CD4-positive, alpha-beta T cell treated with Interleukin-21 for 1 hour (primary cell): Measurements from ENCODE around the gene LST1.

Source experiments
- DNase-seq: peaks from one replicate; pipeline ENCODE4 v3.0.0-alpha.2; 2020

LST1 gene

DNA sequence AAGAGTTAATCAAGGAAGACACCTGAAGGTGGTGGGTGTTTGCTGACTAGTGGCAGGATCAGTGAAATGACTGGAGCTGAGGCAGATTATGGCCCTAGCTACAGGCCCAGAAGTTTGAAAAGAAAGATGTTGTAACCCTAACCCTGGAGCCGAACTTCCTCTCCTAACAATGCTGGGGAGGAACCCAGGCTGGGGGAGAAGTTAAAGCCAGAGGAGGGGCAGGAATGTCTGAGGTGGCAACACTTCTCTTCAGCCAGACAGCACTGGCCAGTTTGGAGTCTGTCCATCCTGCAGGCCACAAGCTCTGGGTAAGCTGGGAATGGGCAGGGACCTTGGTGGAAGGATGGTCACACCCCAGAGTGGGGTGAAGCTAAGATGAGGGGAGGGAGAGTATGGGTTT, at the start of gene LST1:
Gene LST1 (plus strand): TSS at position 270 of the 400 bp plus-strand sequence. CDS start 1,023 bp downstream, outside the sequence.
- no peak for DNase-seq

DNA sequence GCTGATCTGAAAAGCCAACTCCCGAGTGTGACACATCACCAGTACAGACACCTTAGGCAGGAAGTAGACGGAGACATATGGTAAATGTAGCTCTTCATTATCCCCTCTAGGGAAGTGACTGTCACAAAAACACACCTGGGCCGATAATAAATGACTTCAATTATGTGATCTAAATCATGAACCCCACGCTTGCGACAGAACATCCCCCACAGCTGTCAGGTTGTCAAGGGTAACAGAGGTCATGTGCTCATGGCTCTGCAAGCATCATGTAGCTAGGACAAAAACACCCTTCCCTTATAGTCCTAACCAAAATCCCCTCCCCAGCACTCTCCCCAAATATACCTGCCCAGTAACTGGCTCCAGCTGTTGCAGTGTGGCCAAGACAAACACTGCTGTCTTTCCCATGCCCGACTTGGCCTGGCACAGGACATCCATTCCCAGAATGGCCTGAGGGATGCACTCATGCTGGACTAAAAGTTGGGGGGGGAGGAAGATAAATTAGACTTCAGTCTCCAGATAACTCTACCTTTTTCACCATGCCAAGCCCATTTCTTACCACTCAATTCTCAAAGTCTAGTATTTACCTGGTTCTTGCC, 47.2 kb upstream of the LST1 start:
- peak; percentile 47 for DNase-seq

DNA sequence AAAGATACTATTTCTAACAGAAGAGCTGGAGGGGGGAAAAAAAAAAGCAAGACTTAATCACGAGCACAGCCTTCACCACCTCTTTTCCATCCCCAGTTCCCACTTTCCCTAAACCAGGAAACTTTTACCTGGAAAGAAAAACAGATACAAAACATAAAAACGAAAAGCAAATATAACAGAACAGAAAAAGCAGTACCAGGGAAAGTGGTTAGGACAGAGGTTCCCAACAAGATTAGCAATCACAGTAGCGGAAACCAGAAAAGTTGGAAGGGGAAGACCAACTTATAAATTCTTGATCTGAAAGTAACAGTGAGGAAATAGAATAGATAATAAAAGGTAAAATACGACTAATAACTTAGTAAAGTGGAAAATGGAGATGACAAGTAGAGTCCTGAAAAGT, 45.4 kb upstream of the LST1 start:
- DNase-seq = no peak

DNA sequence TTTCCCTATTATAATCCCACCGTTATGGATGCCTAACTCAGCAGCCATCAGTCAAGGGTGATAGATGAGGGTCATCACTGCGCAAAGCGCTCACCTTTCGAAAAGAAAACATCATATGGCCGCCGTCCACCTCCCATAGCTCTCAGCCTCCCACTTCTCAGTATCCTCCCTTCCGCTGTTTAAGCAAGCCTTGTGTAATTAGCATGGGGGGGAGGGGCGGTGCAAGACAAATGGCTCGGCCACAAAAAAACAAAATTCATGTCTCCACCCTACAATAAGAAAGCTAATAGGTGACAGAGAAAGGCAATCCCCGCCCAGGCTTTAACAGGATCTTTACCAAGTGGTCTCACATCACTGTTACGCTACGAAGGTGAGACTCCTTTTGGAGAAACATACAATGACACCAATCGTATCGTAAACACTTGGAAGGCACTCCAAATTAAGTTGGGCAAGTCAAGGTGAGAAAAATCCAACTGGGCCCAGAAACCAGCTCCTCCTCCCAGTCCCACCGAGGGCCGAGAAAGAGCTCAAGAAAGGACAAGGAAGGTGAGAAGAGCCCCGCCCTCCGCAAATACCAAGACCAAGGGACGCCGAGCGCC, 44.9 kb upstream of the LST1 start:
- peak; percentile 85 for DNase-seq

DNA sequence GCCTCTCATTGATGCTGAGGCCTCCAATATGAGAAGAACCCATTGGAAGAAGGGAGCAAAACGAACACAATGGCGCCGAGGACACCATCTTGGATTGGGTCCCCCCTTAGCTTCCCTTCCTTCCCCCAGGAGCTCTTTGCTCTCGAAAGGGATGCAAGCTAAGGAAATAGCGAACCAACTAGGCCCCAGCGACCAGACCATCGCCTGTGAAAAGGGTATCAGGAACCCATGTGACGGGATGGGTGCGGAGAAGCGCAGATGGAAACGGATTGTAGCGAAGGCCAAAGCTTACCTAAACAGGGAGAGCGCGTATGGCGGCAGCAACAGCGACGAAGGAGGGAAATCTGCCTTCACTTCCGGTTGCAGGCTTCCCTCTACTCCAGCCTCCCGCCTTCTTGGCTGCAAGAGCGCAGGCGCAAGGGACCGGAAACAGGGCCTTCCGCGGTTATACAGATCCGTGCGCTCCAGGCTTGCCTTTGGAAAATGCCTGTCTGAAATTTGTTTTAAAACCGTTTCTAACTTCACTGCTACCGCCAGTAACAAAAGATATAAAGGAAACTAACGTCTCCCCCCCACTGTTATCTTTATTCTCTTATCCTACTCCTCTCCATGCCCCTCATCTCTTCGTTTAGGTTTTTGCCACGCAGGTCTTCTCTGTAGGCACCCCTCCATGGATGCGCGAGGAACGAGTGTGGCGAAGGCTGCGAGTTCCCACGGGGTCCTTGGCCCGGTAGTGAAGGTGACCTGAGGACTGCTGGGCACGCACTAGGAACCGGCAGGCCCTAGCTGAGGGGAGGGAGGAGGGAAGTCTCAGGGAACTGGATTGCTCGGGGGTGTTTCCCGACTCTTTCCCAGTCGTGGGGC, 44.2 kb upstream of the LST1 start, which contains the start of gene DDX39B:
Gene DDX39B (minus strand): TSS at position 346 of the 864 bp plus-strand sequence. CDS start 1,471 bp downstream, outside the sequence.
- DNase-seq = peak; percentile 96

DNA sequence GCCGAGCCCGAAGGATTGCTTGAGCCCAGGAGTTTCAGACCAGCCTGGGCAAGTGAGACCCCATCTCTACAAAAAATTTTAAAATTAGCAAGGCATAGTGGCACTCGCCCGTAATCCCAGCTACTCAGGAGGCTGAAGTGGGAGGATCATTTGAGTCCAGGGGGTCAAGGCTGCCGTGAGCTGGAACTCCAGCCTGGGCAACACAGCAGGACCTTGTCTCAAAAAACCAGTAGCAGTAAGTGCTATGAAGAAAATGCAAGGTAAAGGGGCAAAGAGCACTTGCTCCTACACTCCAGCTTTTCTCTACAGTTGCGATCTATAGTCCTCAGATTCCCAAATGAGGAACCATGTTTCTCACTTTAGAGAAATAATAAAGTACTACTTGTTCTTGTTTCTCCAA, 42.4 kb upstream of the LST1 start:
- no peak for DNase-seq

DNA sequence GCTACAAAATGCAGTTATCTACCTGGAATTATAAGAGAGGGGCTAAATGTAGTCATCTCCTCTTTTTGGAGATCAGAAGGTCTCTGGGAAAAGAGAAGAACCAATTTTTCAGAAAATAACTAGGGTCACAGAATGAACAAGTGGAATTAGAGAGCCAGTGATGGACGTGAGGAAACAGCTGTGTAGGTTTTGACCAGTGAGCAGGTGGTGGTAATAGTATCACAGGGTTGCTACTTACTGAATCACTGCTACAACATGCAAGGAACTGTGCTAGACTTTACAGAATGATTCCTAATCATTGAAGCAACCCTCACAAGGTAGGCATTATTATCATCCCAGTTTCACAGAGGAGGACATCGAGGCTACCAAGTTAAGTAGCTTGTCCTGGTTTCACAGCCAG, 41.4 kb upstream of the LST1 start:
- no peak for DNase-seq

DNA sequence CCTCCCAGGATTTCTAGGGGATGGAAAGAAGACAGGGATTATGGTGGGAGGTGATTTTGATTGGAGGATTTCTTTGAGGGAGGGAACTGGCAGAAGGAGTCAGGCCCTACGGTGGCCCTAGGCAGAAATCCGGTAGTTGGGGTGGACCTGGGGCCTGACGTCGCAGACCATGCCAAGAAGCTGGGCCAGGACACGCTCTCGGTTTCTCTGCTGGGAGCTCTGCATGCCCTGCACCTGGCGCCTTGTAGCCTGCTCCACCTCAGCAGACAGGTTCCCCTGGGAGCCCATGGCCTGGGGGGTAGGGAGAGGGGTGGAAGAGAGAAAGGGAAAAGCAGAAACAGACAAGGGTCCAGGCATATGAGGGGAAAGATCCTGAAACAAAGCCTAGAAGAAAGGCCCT, 40.8 kb upstream of the LST1 start:
- DNase-seq = no peak

DNA sequence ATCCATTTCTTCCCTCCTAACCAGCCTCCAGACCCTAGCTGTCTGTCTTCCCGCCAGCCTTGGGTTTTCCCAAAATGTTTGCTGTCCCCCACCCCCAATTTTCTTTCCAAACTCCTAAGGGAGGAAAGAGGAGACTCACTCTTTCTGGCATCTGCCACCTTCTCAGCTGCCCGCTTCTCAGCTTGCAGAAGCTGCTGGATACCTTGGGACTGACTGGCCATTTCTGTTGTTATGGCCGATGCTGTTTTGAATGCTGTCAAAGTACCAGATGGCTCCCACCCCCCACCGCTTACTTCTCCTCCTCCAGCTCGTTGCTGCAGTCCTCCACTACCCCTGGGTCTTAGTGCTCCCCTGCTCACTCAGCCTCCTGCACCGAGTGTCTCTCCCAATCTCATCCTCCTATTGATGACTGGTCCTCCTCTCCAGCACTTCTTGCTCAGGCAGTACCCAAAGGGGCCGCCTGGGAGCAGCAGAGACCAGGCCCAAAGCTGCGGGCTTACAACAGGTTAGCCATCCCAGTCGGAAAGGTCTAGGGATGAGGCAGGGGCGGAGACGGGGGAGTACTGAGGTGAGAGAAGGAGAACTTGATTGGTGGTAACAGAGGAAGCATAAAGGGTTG, 39.6 kb upstream of the LST1 start, which contains the start of gene ATP6V1G2:
Gene ATP6V1G2 (minus strand): TSS at position 270 of the 619 bp plus-strand sequence. CDS start 49 bp downstream, at position 221.
- peak; percentile 88 for DNase-seq

DNA sequence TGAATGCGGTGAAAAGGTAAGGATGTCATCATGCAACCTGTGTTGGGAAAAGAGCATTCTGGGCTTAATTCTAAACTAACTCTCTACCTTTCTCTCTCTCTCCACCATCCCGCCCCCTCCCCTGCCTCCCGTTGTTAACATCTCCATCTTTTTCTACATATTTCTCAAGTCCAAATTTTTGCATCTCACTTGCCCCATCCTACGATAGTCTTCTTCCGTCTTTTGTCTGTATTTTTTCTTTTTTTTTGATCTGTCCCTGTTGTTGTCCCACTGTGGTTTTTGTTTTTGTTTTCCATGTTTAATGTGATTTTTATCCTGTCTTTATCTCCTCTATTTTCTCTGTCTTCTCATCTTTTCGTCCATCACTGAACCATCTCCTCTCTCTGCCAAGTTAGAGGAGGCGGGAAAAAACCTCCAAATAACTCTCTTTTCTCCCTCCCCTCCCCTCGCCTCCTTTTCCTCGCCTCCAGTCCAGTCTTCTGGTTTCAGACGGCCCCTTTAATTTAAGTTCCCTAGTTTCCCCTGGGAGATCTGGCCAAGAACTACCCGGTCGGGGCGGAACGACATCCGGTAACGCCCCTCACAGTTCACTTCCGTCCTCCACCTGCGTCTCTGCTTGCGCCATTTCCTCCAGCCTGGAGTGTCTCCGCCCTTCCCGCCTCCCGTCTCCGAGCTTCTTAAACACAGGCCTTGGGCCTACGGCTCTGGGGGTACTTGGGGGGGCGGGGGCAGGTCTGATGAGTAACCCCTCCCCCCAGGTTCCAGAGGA, 38.9 kb upstream of the LST1 start, which contains the start of gene NFKBIL1:
Gene NFKBIL1 (plus strand): TSS at position 651 of the 769 bp plus-strand sequence. CDS start 87 bp downstream, at position 738.
- DNase-seq = peak; percentile 93

DNA sequence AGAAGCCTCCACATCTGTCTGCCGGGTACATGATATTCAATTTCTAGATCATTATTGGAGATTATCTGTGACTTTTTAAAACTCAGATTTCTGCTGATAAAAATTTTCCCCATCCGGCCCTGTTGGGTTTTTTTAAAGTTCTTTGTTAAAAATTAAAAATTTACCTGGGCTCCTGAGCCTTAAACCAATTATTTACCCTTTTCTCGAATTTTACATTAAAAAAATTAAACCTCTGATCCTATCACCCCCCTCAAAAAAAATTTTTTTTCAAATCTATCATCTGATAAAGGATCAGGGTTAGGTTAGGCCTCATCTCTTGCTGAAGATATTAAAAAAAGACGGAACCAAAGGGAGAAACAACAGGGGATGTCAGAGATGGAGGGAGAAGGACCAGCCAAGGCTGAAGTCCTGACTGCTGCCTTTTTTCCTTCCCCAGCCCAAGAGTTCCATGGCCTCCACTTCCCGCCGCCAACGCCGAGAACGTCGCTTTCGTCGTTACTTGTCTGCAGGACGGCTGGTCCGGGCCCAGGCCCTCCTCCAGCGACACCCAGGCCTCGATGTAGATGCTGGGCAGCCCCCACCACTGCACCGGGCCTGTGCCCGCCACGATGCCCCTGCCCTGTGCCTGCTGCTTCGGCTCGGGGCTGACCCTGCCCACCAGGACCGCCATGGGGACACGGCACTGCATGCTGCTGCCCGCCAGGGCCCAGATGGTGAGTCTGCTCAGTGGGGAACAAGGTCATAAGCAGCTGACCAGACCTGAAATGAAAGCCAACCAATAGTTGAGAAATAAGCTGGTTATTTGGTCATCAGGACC, 38.1 kb upstream of the LST1 start:
- no peak for DNase-seq

DNA sequence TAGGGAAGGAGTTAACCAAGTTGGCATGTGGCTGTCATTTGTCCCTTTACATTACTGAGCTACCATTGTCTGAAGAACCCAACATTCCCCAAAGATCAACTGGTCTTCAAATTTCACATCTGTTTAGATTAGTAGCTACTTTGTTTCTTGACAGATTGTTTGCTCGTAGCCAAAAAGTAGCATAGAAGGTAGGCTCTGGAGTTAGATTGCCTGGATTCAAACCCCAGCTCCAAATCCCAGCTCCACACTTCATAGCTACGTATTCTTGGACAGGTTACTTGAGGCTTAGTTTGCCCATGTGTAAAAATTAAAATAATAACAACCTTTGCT, 37.6 kb upstream of the LST1 start:
- DNase-seq = no peak

DNA sequence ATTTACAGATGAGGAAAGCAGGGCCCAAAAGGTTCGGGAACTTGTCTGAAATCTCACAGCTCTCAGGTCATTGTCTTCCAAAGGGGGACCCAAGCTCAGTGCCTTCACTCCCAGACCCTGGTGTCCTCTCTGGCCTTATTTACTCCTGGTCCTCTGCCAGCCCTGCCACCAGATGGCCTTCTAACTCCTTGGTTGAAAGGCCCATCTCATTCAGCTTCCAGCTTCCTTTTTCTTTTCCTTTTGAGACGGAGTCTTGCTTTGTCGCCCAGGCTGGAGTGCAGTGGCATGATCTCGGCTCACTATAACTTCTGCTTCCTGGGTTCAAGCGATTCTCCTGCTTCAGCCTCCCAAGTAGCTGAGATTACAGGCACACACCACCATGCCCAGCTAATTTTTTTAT, 34.7 kb upstream of the LST1 start:
- peak; percentile 80 for DNase-seq

DNA sequence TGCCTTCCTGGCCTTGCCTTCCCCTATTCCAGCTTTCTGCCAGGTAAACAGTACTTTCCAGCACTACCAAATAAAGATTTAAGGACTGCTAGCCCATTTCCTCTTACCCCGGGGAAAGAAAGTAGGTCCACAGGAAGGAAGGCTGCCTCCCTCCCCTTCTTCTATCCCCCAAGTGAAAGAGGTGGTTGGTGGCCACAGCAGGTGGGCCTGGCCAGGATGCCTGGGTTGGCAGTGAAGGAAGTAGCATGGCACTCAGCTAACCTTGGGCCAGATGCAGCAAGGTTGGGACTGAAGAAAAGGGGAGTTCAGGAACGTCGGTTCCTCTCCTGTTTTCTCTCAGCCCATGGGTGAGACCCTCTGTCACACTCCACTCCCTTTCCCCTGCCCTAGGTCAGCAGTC, 29.8 kb upstream of the LST1 start:
- peak; percentile 29 for DNase-seq

DNA sequence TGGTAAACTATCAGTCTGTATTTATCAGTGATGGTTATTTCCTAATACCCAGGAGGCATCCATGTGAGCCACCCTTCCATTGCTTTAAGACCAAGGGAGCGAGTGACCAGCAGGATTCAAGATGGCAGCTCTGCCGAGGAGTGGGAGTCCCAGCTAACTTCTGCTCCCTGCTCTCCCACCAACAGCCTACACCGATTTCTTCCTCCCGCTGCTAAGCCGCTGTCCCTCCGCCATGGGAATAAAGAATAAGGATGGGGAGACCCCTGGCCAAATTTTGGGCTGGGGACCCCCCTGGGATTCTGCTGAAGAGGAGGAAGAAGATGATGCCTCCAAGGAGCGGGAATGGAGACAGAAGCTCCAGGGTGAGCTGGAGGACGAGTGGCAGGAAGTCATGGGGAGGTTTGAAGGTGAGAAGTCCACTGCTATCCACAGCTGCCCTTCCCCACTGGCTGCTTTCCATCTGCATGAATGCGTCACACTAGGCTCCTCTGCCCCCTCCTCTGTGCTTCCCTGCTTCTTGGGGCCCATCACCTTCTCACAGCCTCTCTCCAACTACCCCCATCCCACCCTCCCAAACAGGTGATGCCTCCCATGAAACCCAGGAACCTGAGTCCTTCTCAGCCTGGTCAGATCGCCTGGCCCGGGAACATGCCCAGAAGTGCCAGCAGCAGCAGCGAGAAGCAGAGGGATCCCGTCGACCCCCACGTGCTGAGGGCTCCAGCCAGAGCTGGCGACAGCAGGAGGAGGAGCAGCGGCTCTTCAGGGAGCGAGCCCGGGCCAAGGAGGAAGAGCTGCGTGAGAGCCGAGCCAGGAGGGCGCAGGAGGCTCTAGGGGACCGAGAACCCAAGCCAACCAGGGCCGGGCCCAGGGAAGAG, 28.4 kb upstream of the LST1 start:
- no peak for DNase-seq

DNA sequence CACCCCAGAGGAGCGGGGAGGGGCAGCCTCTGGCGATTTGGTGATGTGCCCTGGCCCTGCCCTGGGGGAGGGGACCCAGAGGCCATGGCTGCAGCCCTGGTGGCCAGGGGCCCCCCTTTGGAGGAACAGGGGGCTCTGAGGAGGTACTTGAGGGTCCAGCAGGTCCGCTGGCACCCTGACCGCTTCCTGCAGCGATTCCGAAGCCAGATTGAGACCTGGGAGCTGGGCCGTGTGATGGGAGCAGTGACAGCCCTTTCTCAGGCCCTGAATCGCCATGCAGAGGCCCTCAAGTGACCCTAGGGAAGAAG, 27.8 kb upstream of the LST1 start:
- no peak for DNase-seq

DNA sequence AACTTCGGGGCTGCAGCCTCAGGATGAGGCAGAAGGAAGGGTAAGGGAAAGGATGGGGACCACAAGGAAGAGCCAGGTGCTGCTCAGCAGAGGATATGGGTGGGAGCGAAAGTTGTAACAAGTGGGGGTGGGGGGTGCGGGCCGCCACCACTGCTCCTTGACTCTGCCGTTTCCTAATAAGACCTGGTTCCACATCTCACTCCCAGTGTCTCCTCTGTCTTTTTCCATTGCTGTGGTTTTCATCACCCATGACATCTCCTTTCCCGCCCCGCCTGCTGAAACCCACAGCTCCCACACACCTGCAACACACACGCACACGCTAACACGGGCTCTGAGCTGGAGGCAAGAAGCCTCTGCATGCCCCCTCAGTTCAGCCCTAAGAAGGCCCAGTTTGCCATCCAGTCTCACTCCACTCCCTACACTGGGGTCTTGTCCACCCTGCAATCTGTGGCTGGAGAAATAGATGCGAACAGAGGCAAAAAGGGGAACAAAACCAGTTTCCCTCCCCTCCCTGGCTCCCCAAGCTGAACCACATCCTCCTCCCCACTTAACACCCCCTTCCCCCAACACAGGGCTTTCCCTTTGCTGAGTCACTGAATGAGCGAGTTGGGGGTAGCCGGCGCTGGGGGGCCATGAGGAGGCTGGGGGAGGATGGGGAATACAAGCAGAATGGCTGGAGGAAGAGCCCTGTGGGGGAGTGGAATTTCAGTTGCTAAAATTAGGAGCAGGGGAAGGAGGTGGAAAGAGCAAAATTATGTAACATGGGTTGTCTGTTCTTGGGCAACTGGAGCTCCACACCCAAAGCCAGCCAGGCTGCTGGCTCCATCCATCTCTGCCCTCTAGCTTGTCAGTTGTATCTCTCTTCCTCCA, 27.2 kb upstream of the LST1 start:
- DNase-seq = peak; percentile 74

DNA sequence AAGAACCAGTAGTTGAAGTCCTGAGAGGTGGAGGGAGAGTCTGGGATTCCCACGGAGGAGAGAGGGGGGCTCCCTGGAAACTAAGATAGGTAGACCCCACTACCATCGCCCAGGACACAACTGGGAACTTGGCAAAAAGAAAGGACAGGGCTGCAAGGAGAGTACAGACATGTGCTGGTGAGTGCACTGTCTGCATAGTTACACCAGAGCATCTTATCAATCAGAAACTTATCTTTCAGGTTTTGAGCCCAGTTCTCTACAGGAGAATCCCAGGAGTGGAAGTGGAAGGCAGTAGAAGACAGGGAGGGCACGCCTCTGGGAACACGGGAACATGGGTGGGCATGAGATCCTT, 26.5 kb upstream of the LST1 start:
- no peak for DNase-seq

DNA sequence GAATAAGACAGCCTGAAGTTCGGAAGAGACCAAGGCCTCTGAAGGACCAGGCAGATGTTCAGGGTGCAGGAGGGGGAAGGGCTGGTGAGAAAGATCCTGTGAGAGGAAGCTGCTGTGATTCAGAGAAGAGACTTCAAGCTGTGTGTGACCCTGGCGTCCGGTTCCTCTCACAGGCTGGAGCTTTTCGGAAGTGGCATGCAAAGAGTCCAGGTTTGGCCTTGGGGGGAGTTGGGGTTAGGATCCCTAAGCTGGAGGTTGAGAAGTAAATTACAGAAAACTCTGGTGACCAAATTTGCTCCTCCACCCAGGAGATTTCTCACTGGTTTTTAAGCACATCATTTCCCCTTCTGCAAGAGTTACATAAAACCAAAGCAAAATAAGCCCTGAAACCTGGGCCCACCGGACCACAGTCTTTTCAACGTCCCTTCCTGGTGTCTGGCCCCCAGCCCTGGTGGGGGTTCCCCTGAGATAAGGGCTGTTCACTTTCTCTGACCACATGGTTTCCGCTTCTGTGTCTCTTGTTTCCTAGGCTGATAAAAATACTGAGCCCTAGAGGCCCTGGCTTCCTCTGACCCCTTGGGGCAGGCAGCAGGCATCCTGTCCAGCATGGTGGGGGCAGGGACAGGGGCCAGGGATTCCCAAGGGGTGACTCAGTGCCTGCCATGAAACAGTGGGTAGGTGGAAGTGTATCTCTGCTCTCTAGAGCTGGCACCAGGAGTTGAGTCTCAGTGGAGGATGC, 25.9 kb upstream of the LST1 start:
- peak; percentile 65 for DNase-seq
